HepG2 (cell line): Measurements from ENCODE around the gene FOSB. TPM values are rescaled to one million over a fixed set of nuclear protein-coding genes. Genes with fewer than 3 reads are reported as not detected.
A peak's percentile ranks its signal among the peaks of the same experiment; 100 is the strongest.

ENCODE experiments used
- ETV5 ChIP-seq: IDR thresholded peaks from 2 replicates; pipeline ENCODE4 v1.6.1; 2018; ENCODE audit warnings: missing biosample characterization, missing genetic modification reagents, inconsistent platforms, borderline replicate concordance
- FOXA3 ChIP-seq: IDR thresholded peaks from 2 replicates; pipeline ENCODE4 v1.6.1; 2016; ENCODE audit warnings: missing genetic modification reagents, missing compliant biosample characterization
- NR2C2 ChIP-seq: sonication (generic); formaldehyde crosslinking; IDR thresholded peaks from 2 replicates; pipeline ENCODE4 v1.4.0; 2020; ENCODE audit warnings: missing genetic modification reagents, mild to moderate bottlenecking, moderate library complexity, borderline replicate concordance
- PITX1 ChIP-seq: sonication (generic); formaldehyde crosslinking; IDR thresholded peaks from 2 replicates; pipeline ENCODE4 v1.5.1; 2020; ENCODE audit warnings: mild to moderate bottlenecking, missing genetic modification reagents
- RBFOX2 ChIP-seq: fragments of 200-400 bp; formaldehyde crosslinking; IDR thresholded peaks from 2 replicates; pipeline ENCODE4 v1.6.1; 2017; ENCODE audit warnings: low read depth, mild to moderate bottlenecking, low read length
- RBM39 ChIP-seq: fragments of 200-400 bp; formaldehyde crosslinking; IDR thresholded peaks from one replicate; pipeline ENCODE4 v1.6.1; 2018; ENCODE audit warnings: antibody characterized with exemption, mild to moderate bottlenecking, low read depth, low read length; ENCODE audit not compliant: poor library complexity, severe bottlenecking
- SP1 ChIP-seq, 2 experiments: fragments of 450-650 bp in 1 of 2; sonication (generic) in 1 of 2; formaldehyde crosslinking in 1 of 2; IDR thresholded peaks; 2 replicates each; pipeline versions ENCODE4 v1.4.0 to v1.6.1; 2016 to 2020; ENCODE audit warnings: missing genetic modification reagents in 1 of 2
- SRSF1 ChIP-seq: fragments of 200-400 bp; formaldehyde crosslinking; optimal IDR thresholded peaks from 2 replicates; pipeline ENCODE3; 2017; ENCODE audit warnings: mild to moderate bottlenecking, low read depth, low read length, moderate library complexity
- TGIF2 ChIP-seq: IDR thresholded peaks from 2 replicates; pipeline ENCODE4 v1.6.1; 2016; ENCODE audit warnings: control low read depth, missing compliant biosample characterization
- ZKSCAN1 ChIP-seq: fragments of 150-350 bp; IDR thresholded peaks from 2 replicates; pipeline ENCODE4 v1.6.1; 2014; ENCODE audit warnings: low read length
- ZNF251 ChIP-seq: sonication (generic); formaldehyde crosslinking; IDR thresholded peaks from 2 replicates; pipeline ENCODE4 v1.9.0; 2021; ENCODE audit warnings: mild to moderate bottlenecking, missing genetic modification reagents
- ZNF556 ChIP-seq: sonication (generic); formaldehyde crosslinking; IDR thresholded peaks from 2 replicates; pipeline ENCODE4 v1.4.0; 2020; ENCODE audit warnings: mild to moderate bottlenecking, missing genetic modification reagents, borderline replicate concordance
- ZNF788 ChIP-seq: sonication (generic); formaldehyde crosslinking; IDR thresholded peaks from 2 replicates; pipeline ENCODE4 v1.5.0; 2020; ENCODE audit warnings: mild to moderate bottlenecking, missing genetic modification reagents, borderline replicate concordance
- polyA plus RNA-seq, 8 experiments: library from polyadenylated mRNA; depleted of rRNA in 3 of 8; stranded (reverse) in 7 of 8; unstranded in 1 of 8; fragments of >200 nt; fragmentation: Illumina TruSeq in 4 of 8; extraction: Trizol in 4 of 8; gene quantifications; 2 replicates each; pipeline versions ENCODE4 v1.2.1 to v1.2.3, GENCODE V29; 2011 to 2016; ENCODE audit warnings: low read depth in 4 of 8, missing spikeins in 1 of 8, mixed read lengths in 1 of 8; ENCODE audit not compliant: insufficient read depth in 1 of 8
- total RNA-seq, 5 experiments: library from RNA; depleted of rRNA; stranded (reverse); fragments of >200 nt; fragmentation: Illumina TruSeq; extraction: Trizol; gene quantifications; 2 replicates each; pipeline ENCODE4 v1.2.3, GENCODE V29; 2016; ENCODE audit warnings: low read depth in 1 of 5
- TF ChIP-seq, protein P1 (sequence below): sonication (generic); formaldehyde crosslinking; IDR thresholded peaks from 2 replicates; pipeline ENCODE4 v1.4.0; 2020; ENCODE audit warnings: missing genetic modification reagents
- TF ChIP-seq, protein P2 (sequence below): sonication (generic); formaldehyde crosslinking; IDR thresholded peaks from 2 replicates; pipeline ENCODE4 v1.4.0; 2020; ENCODE audit warnings: mild to moderate bottlenecking, missing genetic modification reagents
- TF ChIP-seq, protein P3 (sequence below): IDR thresholded peaks from 2 replicates; pipeline ENCODE4 v1.4.0; 2020; ENCODE audit warnings: mild to moderate bottlenecking, missing genetic modification reagents
- TF ChIP-seq, protein P4 (sequence below): sonication (generic); formaldehyde crosslinking; IDR thresholded peaks from 2 replicates; pipeline ENCODE4 v1.8.0; 2022; ENCODE audit warnings: mild to moderate bottlenecking, missing genetic modification reagents; ENCODE audit not compliant: insufficient replicate concordance

FOSB gene
- total and polyA plus RNA-seq, 2 of the 13 experiments (the other 11 are each of a cell fraction or from before 2014, with no cell fraction given) = 2.8 to 6.0 TPM

DNA sequence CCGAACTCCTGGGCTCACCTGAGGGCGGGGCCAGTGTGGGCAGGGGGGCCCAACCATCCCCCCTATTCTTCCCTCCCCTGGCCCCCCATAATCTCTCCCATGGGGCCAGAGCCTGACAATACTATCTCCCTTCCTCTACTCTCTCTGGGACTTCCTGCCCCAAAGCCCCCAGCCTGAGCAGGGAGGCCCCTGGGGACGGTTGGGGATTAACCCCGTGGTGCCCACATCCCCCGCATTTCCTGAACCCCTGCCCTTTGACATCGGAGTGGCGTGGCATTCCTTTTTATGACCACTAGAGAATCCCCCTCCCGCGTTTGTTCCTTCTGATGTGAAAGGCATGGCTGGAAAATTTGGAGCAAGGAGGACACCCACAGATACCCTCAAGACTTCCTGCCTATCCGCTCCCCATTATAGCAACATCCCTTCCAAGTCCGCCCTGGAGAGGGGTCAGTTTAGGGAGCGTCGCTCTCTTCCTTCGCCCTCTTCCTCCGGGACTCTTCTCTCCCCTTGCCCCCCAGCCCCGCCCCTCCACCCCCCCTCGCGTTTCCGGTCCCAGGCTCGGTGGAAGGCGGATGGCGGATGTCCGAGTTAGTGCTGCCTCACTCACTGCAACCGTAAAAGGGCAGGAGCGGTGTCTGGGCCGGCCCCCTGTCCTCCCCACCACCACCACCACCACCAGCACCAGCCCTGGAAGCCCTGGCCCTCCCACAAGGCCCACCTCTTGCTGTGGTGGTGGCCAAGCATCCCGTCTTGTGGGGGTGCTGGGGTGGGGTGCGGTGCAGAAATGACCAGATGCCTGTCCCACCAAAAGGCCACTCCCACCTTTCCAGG, 41.3 kb downstream of the FOSB start (continued):
- TF ChIP-seq, protein P1, sequence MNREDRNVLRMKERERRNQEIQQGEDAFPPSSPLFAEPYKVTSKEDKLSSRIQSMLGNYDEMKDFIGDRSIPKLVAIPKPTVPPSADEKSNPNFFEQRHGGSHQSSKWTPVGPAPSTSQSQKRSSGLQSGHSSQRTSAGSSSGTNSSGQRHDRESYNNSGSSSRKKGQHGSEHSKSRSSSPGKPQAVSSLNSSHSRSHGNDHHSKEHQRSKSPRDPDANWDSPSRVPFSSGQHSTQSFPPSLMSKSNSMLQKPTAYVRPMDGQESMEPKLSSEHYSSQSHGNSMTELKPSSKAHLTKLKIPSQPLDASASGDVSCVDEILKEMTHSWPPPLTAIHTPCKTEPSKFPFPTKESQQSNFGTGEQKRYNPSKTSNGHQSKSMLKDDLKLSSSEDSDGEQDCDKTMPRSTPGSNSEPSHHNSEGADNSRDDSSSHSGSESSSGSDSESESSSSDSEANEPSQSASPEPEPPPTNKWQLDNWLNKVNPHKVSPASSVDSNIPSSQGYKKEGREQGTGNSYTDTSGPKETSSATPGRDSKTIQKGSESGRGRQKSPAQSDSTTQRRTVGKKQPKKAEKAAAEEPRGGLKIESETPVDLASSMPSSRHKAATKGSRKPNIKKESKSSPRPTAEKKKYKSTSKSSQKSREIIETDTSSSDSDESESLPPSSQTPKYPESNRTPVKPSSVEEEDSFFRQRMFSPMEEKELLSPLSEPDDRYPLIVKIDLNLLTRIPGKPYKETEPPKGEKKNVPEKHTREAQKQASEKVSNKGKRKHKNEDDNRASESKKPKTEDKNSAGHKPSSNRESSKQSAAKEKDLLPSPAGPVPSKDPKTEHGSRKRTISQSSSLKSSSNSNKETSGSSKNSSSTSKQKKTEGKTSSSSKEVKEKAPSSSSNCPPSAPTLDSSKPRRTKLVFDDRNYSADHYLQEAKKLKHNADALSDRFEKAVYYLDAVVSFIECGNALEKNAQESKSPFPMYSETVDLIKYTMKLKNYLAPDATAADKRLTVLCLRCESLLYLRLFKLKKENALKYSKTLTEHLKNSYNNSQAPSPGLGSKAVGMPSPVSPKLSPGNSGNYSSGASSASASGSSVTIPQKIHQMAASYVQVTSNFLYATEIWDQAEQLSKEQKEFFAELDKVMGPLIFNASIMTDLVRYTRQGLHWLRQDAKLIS (CRISPR knock-in tag) = no peak
- TF ChIP-seq ZNF556 (CRISPR knock-in tag) (peak; percentile 69; the same call in 1 of the 2 replicates), PITX1 (CRISPR knock-in tag) (peak; percentile 34; the same call in 1 of the 2 replicates), RBFOX2 (peak; percentile 13; the same call in 1 of the 2 replicates), ZNF788 (CRISPR knock-in tag) (0 out of 2 replicates have a peak, but pooled peaks have one; percentile 40), FOXA3 (CRISPR knock-in tag) (0 out of 2 replicates have a peak, but pooled peaks have one; percentile 19), SP1 (IDR thresholded peaks at IDR 0.05) (no peak), SP1 (CRISPR knock-in tag; IDR thresholded peaks at IDR 0.05) (0 out of 2 replicates have a peak, but pooled peaks have one; percentile 10), ZKSCAN1 (no peak), ZNF251 (CRISPR knock-in tag) (no peak), TGIF2 (0 out of 2 replicates have a peak, but pooled peaks have one; percentile 21), RBM39 (peak; percentile 2), SRSF1 (no peak), NR2C2 (CRISPR knock-in tag) (peak; percentile 36; the same call in 1 of the 2 replicates), ETV5 (CRISPR knock-in tag) (peak; percentile 68)
- TF ChIP-seq, protein P2, sequence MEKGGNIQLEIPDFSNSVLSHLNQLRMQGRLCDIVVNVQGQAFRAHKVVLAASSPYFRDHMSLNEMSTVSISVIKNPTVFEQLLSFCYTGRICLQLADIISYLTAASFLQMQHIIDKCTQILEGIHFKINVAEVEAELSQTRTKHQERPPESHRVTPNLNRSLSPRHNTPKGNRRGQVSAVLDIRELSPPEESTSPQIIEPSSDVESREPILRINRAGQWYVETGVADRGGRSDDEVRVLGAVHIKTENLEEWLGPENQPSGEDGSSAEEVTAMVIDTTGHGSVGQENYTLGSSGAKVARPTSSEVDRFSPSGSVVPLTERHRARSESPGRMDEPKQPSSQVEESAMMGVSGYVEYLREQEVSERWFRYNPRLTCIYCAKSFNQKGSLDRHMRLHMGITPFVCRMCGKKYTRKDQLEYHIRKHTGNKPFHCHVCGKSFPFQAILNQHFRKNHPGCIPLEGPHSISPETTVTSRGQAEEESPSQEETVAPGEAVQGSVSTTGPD (CRISPR knock-in tag) = 0 out of 2 replicates have a peak, but pooled peaks have one; percentile 9
- TF ChIP-seq, protein P3, sequence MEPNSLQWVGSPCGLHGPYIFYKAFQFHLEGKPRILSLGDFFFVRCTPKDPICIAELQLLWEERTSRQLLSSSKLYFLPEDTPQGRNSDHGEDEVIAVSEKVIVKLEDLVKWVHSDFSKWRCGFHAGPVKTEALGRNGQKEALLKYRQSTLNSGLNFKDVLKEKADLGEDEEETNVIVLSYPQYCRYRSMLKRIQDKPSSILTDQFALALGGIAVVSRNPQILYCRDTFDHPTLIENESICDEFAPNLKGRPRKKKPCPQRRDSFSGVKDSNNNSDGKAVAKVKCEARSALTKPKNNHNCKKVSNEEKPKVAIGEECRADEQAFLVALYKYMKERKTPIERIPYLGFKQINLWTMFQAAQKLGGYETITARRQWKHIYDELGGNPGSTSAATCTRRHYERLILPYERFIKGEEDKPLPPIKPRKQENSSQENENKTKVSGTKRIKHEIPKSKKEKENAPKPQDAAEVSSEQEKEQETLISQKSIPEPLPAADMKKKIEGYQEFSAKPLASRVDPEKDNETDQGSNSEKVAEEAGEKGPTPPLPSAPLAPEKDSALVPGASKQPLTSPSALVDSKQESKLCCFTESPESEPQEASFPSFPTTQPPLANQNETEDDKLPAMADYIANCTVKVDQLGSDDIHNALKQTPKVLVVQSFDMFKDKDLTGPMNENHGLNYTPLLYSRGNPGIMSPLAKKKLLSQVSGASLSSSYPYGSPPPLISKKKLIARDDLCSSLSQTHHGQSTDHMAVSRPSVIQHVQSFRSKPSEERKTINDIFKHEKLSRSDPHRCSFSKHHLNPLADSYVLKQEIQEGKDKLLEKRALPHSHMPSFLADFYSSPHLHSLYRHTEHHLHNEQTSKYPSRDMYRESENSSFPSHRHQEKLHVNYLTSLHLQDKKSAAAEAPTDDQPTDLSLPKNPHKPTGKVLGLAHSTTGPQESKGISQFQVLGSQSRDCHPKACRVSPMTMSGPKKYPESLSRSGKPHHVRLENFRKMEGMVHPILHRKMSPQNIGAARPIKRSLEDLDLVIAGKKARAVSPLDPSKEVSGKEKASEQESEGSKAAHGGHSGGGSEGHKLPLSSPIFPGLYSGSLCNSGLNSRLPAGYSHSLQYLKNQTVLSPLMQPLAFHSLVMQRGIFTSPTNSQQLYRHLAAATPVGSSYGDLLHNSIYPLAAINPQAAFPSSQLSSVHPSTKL (CRISPR knock-in tag) = 0 out of 2 replicates have a peak, but pooled peaks have one; percentile 4
- TF ChIP-seq, protein P4, sequence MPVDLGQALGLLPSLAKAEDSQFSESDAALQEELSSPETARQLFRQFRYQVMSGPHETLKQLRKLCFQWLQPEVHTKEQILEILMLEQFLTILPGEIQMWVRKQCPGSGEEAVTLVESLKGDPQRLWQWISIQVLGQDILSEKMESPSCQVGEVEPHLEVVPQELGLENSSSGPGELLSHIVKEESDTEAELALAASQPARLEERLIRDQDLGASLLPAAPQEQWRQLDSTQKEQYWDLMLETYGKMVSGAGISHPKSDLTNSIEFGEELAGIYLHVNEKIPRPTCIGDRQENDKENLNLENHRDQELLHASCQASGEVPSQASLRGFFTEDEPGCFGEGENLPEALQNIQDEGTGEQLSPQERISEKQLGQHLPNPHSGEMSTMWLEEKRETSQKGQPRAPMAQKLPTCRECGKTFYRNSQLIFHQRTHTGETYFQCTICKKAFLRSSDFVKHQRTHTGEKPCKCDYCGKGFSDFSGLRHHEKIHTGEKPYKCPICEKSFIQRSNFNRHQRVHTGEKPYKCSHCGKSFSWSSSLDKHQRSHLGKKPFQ (CRISPR knock-in tag) = peak; percentile 26
